Thoracic aorta (tissue), 2 donors: ENCODE results near the gene ARHGEF11. TPM values are rescaled to one million over a fixed set of nuclear protein-coding genes. Genes with fewer than 3 reads are reported as not detected.

Source experiments
- ATAC-seq: fragments of 150-250 bp; one replicate; pipeline ENCODE4 v1.8.0; 2017; ENCODE audit warnings: low read depth; ENCODE audit not compliant: insufficient number of reproducible peaks, low FRiP score
- DNase-seq: peaks from one replicate; pipeline ENCODE4 v3.0.0-alpha.2; 2020; ENCODE audit warnings: low spot score
- H3K27ac ChIP-seq, 2 donors: fragments of 200-600 bp; sonication (generic); 1 replicate in 1 of 2; 2 replicates in 1 of 2; pipeline ENCODE4 v1.5.1; 2016; ENCODE audit warnings: mild to moderate bottlenecking in 2 of 2, moderate library complexity in 2 of 2
- H3K27me3 ChIP-seq: fragments of 200-600 bp; sonication (generic); replicated peaks from 2 replicates; pipeline ENCODE4 v1.6.0; 2016; ENCODE audit warnings: mild to moderate bottlenecking; ENCODE audit not compliant: insufficient read depth
- H3K36me3 ChIP-seq: fragments of 200-600 bp; sonication (generic); one replicate; pipeline ENCODE4 v1.5.1; 2016
- H3K4me1 ChIP-seq, 2 donors: fragments of 200-600 bp; sonication (generic); 1 replicate in 1 of 2; 2 replicates in 1 of 2; pipeline versions ENCODE4 v1.5.1 to v1.6.0; 2016; ENCODE audit warnings: low read depth in 2 of 2, mild to moderate bottlenecking in 1 of 2; ENCODE audit not compliant: control insufficient read depth in 1 of 2
- H3K4me3 ChIP-seq: fragments of 200-600 bp; sonication (generic); 2 replicates; pipeline ENCODE4 v1.5.1; 2016; ENCODE audit warnings: mild to moderate bottlenecking
- H3K9me3 ChIP-seq: fragments of 200-600 bp; sonication (generic); 2 replicates; pipeline ENCODE4 v1.5.1; 2016
- total RNA-seq, 2 donors: library from RNA; depleted of rRNA; stranded (reverse); fragments of >200 nt; gene quantifications; one replicate each; pipeline versions ENCODE4 v1.1.0 to v1.2.3, GENCODE V29; 2016
- TF ChIP-seq, protein P1 (sequence below): fragments of 200-600 bp; sonication (generic); IDR thresholded peaks from one replicate; pipeline ENCODE4 v1.5.1; 2019; ENCODE audit warnings: antibody characterized with exemption

Gene ARHGEF11
- total RNA-seq, 2 donors from 2014 or later, result 40.3 to 40.6 TPM

DNA sequence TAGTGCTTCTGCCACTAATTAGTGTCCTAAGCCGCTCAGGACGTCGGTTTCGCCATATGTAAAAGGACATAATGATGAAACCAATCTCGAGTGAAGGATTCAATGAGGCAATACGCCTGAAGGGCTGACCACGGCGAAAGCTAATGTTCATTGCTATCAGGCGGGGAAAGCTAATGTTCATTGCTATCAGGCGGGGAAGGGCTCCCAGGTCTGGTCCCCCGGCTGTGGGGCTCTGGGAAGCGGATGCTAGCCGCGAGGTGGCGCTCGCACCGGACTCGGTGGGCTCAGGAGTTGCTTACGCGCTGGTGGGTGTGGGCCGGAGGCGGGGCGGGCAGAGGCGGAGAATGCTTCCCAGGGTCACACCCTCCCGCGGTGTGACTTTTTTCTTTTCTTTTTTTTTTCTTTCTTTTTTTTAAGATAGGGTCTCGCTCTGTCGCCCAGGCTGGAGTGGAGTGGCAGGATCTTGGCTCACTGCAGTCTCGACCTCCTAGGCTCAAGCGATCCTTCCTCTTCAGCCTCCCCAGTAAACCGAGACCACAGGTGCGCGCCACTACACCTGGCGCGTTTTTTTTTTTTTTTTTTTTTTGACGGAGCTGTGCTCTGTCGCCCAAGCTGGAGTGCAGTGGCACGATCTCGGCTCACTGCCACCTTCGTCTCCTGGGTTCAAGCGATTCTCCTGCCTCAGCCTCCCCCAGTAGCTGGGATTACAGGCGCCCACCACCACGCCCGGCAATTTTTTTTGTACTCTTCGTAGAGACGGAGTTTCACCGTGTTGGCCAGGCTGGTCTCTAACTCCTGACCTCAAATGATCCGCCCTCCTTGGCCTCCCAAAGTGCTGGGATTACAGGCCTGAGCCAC, 153.1 kb downstream of the ARHGEF11 start:
- Histone ChIP-seq H3K27me3 (no peaks in the 10 kb centered on the region), H3K27ac (no peak overlapping the region), H3K36me3 (no peaks in the 10 kb centered on the region), H3K4me1 (peaks cover 8 to 51% of the 10 kb centered on the region in 2 donors), H3K9me3 (no peaks in the 10 kb centered on the region), H3K4me3 (peak overlapping the region; percentile 72)
- peak; percentile 66 for ATAC-seq
- peak; percentile 54 for DNase-seq
- TF ChIP-seq, protein P1, sequence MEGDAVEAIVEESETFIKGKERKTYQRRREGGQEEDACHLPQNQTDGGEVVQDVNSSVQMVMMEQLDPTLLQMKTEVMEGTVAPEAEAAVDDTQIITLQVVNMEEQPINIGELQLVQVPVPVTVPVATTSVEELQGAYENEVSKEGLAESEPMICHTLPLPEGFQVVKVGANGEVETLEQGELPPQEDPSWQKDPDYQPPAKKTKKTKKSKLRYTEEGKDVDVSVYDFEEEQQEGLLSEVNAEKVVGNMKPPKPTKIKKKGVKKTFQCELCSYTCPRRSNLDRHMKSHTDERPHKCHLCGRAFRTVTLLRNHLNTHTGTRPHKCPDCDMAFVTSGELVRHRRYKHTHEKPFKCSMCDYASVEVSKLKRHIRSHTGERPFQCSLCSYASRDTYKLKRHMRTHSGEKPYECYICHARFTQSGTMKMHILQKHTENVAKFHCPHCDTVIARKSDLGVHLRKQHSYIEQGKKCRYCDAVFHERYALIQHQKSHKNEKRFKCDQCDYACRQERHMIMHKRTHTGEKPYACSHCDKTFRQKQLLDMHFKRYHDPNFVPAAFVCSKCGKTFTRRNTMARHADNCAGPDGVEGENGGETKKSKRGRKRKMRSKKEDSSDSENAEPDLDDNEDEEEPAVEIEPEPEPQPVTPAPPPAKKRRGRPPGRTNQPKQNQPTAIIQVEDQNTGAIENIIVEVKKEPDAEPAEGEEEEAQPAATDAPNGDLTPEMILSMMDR, result peak; percentile 80

DNA sequence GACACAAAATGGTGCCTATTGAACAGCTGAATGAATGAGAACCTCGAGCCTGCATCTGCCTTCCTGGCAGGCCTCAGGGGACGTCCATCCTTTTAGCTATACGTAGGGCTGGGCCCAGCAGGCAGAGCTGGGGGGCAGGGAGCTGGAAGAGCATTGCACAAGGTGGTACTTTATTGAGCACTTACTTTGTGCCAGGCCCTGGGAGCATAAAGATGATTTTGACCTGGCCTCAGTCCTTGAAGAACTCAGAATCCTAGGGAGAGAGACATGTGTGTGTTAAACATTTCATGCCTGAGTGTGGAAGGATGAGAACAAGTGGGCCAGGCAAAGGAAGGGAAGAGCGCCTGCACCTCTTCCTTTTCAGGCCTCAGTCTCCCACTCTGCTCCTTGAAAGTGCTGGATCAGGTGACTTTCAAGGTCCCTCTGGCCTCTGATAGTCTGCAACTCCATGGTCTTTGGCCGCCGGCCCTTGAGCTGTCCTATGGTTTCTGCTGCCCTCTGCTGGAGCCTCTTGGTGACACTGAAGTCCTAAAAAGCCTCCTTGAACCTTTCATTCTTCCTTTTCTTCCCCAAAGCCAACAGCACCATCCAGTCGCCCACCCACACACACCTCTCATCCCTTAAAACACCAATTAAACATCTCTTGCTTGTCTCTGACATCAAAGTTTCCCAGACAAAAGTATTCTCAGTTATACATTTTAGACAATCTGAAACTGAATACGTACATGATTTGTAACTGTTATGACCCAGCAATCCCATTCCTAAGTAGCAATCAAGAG, 155.6 kb downstream of the ARHGEF11 start:
- TF ChIP-seq, protein P1, result peak; percentile 77
- no peak overlapping the region for H3K4me3 ChIP-seq
- no peaks in the 10 kb centered on the region for H3K27me3 ChIP-seq
- ATAC-seq (peak; percentile 45), DNase-seq (peak; percentile 53)
- no peak overlapping the region for H3K27ac ChIP-seq
- H3K9me3 ChIP-seq, result no peaks in the 10 kb centered on the region
- H3K36me3 ChIP-seq, result no peaks in the 10 kb centered on the region
- H3K4me1 ChIP-seq, result peaks cover 4 to 27% of the 10 kb centered on the region in 2 donors

DNA sequence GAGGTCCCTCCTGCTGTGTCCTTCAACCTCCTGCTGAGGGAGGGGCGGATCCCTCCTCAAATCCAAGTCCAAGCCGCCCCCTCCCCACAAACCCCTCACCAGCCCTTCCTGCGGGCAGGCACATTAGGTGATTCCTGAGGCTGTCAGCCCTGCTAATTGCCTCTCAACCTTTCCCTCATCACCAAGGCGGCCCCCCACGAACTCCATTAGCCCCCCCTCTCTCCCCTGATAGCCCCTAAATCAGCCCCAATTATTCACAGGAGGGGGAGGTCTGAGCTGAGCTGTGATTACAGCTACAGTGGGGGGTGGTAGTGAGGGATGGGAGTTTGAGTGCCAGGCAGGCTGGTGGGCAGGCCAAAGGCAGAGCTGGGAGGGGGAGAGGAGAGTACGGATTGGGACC, 157.8 kb downstream of the ARHGEF11 start:
- H3K36me3 ChIP-seq, result no peaks in the 10 kb centered on the region
- no peak overlapping the region for H3K27ac ChIP-seq
- H3K4me3 ChIP-seq, result no peak overlapping the region
- no peaks in the 10 kb centered on the region for H3K27me3 ChIP-seq
- TF ChIP-seq, protein P1, result no peak
- no peaks in the 10 kb centered on the region for H3K9me3 ChIP-seq
- DNase-seq, result no peak
- no peak for ATAC-seq
- H3K4me1 ChIP-seq, result peaks cover 0 to 7% of the 10 kb centered on the region in 2 donors

DNA sequence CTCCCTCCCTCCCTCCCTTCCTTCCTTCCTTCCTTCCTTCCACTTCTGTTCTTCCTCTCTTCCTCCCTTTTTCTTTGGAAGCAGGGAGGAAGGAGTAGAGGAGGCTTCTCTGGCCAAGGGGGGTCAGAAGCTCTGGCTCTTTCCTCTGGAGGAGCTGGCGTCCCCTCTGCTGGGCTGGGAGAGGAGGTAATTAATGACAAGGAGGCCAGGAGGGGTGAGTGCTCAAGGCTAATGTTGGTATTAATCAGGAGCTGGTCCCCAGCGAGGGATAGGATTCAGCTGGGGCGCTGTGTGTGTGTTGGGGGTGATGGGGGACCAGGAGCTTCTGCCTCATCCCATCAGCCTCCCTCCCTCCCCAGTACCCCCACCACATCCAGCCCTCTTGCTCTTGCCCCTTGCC, 158.2 kb downstream of the ARHGEF11 start:
- no peak overlapping the region for H3K4me3 ChIP-seq
- ATAC-seq, result no peak

More for the DNA sequence above, 158.2 kb downstream of the ARHGEF11 start:
- Histone ChIP-seq H3K27ac (no peak overlapping the region), H3K9me3 (no peaks in the 10 kb centered on the region), H3K27me3 (no peaks in the 10 kb centered on the region), H3K4me1 (peaks cover 0 to 3% of the 10 kb centered on the region in 2 donors), H3K36me3 (no peaks in the 10 kb centered on the region)
- DNase-seq, result no peak
- TF ChIP-seq, protein P1, result no peak
